Smooth muscle cell of the brain vasculature (primary cell): ENCODE results near the gene SLC35F1.

Experiments used
- DNase-seq: peaks from one replicate; pipeline ENCODE4 v3.0.0-alpha.2; 2012; ENCODE audit warnings: low read depth, low spot score

SLC35F1 gene

GRCh38 chr6:118356054-118356453, 449.0 kb downstream of the SLC35F1 start:
- DNase-seq: no peak

- no peak for DNase-seq
Observed at GRCh38 chr6:118356686-118357085, 449.6 kb downstream of the SLC35F1 start.
